Prostate gland (tissue), 2 donors: ENCODE measurements around the gene C1orf167. TPM values are rescaled to one million over a fixed set of nuclear protein-coding genes. Genes with fewer than 3 reads are reported as not detected.

Source experiments
- DNase-seq: peaks from one replicate; pipeline ENCODE4 v3.0.0-alpha.2; 2019; ENCODE audit warnings: low spot score
- H3K27ac ChIP-seq, 2 donors: fragments of 200-600 bp; sonication (generic); 2 replicates each; pipeline ENCODE4 v1.5.1; 2017 to 2019
- H3K27me3 ChIP-seq: fragments of 200-600 bp; sonication (generic); replicated peaks from 2 replicates; pipeline ENCODE4 v1.5.1; 2019; ENCODE audit not compliant: insufficient read depth
- H3K36me3 ChIP-seq, 2 donors: fragments of 200-600 bp; sonication (generic); 1 replicate in 1 of 2; 2 replicates in 1 of 2; pipeline versions ENCODE4 v1.5.1 to v1.8.1; 2017 to 2019
- H3K4me1 ChIP-seq: fragments of 200-600 bp; sonication (generic); replicated peaks from 2 replicates; pipeline ENCODE4 v1.5.1; 2019
- H3K4me3 ChIP-seq, 2 donors: fragments of 200-600 bp; sonication (generic); 2 replicates each; pipeline ENCODE4 v1.5.1; 2017 to 2019
- H3K9me3 ChIP-seq: fragments of 200-600 bp; sonication (generic); 2 replicates; pipeline ENCODE4 v1.5.1; 2017
- POLR2A ChIP-seq: fragments of 450-650 bp; IDR thresholded peaks from one replicate; pipeline ENCODE4 v1.6.1; 2016; ENCODE audit warnings: antibody characterized with exemption, mild to moderate bottlenecking
- POLR2AphosphoS5 ChIP-seq: sonication (generic); formaldehyde crosslinking; IDR thresholded peaks from one replicate; pipeline ENCODE4 v1.6.1; 2017; ENCODE audit warnings: antibody characterized with exemption
- WGBS: methylation state at CpG from one replicate; pipeline ENCODE4 v1.1.5; 2018; 5-methylcytosine and 5-hydroxymethylcytosine counted together
- intact Hi-C: fragments of 100-400 bp; cut with DNase I; formaldehyde crosslinking; loops from one replicate; pipeline ENCODE4 v1.14.2; 2022
- total RNA-seq, 2 donors: library from RNA; depleted of rRNA; stranded (reverse); fragments of >200 nt; gene quantifications; one replicate each; pipeline ENCODE4 v1.1.0, GENCODE V29; 2016
- TF ChIP-seq, protein P1 (sequence below), 4 experiments: fragments of 200-600 bp in 2 of 4; fragments of 450-650 bp in 2 of 4; sonication (generic) in 2 of 4; IDR thresholded peaks; 1 replicate in 3 of 4; 2 replicates in 1 of 4; pipeline ENCODE4 v1.5.1; 2016 to 2019; ENCODE audit warnings: antibody characterized with exemption in 4 of 4, mild to moderate bottlenecking in 2 of 4, moderate library complexity in 2 of 4

Gene C1orf167
- total RNA-seq, 2 donors from 2014 or later, result 10.0 TPM; not detected in 1

DNA sequence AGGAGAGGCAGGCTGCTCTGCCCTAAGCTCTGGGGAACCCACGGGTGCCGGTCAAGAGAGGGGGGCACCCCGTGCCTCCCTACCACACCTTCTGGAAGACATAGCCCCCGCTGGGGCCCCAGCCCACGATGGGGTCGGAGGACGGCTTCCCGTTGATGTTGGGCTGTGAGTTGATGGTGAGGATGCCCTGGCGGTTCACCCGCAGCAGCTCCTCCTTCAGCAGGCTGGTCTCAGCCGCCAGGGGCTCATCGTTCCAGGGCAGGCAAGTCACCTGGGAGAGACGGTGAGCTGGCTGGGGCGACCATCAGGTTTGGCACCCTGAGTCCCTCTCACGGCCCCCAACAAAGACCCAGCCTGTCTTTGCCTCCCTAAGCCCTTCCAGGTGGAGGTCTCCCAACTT is 31.8 kb downstream of the C1orf167 start:
- no peaks in the 10 kb centered on the region for H3K4me1 ChIP-seq
- H3K36me3 ChIP-seq, result peaks cover 0 to 16% of the 10 kb centered on the region in 2 donors
- no peaks in the 10 kb centered on the region for H3K9me3 ChIP-seq
- TF ChIP-seq POLR2A, result no peak
- TF ChIP-seq, protein P1, sequence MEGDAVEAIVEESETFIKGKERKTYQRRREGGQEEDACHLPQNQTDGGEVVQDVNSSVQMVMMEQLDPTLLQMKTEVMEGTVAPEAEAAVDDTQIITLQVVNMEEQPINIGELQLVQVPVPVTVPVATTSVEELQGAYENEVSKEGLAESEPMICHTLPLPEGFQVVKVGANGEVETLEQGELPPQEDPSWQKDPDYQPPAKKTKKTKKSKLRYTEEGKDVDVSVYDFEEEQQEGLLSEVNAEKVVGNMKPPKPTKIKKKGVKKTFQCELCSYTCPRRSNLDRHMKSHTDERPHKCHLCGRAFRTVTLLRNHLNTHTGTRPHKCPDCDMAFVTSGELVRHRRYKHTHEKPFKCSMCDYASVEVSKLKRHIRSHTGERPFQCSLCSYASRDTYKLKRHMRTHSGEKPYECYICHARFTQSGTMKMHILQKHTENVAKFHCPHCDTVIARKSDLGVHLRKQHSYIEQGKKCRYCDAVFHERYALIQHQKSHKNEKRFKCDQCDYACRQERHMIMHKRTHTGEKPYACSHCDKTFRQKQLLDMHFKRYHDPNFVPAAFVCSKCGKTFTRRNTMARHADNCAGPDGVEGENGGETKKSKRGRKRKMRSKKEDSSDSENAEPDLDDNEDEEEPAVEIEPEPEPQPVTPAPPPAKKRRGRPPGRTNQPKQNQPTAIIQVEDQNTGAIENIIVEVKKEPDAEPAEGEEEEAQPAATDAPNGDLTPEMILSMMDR (IDR thresholded peaks at IDR 0.05), result no peak
- no peak for TF ChIP-seq POLR2AphosphoS5
- no peak overlapping the region for H3K4me3 ChIP-seq
- 88% methylated on average over 14 of the region's 15 CpGs for WGBS
- H3K27me3 ChIP-seq, result no peaks in the 10 kb centered on the region
- intact Hi-C loops, result no loop called here
- H3K27ac ChIP-seq, result no peak overlapping the region
- no peak for DNase-seq

DNA sequence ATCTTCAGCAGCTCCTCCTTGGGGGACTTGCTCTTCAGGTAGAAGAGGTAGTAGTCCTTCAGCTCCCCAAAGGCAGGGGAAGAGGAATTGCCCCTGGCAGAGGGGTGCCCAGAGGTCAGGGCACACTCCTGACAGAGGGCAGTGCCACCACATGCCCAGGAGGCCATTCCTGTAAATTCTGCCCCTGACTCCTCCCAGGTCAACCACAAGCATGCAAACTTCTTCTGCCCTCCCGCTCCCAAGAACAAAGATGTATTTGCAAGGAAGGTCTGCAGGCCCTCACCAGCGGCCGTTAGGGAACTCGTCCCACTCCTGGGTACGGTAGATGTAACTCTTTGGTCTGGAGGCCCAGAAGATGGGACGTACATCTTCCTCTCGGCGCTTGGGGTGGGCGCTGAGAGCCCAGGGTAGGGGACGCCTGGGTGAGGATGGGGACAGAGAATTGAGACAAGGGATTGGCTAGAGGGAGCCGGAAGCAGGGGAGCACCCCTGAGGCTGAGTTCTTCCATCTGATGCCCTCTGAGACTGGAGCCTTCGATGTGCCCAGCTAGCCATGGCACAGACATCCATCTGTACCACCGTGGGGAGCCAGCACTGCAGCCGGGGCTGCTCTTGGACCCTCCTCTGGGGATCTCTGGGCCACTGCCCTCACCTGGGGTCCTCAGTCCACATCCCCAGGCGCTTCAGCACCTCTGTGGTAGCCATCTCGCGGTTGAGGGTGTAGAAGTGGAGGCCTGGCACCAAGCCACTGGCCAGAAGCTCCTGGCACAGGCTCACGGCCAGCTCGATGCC is 32.6 kb downstream of the C1orf167 start:
- Histone ChIP-seq H3K4me1 (no peaks in the 10 kb centered on the region), H3K27me3 (no peaks in the 10 kb centered on the region), H3K4me3 (no peak overlapping the region), H3K36me3 (peaks cover 0 to 16% of the 10 kb centered on the region in 2 donors), H3K9me3 (no peaks in the 10 kb centered on the region), H3K27ac (no peak overlapping the region)
- no peak for DNase-seq
- intact Hi-C loops, result no loop called here
- whole genome bisulfite sequencing, result 82% methylated on average over 18 of the region's 19 CpGs
- TF ChIP-seq, protein P1 (IDR thresholded peaks at IDR 0.05), result no peak
- TF ChIP-seq POLR2AphosphoS5 (no peak), POLR2A (no peak)

- TF ChIP-seq POLR2A (no peak), POLR2AphosphoS5 (no peak)
- TF ChIP-seq, protein P1 (IDR thresholded peaks at IDR 0.05), result no peak
- Histone ChIP-seq H3K36me3 (peaks cover 0 to 16% of the 10 kb centered on the region in 2 donors), H3K4me3 (no peak overlapping the region), H3K27ac (no peak overlapping the region), H3K27me3 (no peaks in the 10 kb centered on the region), H3K4me1 (no peaks in the 10 kb centered on the region), H3K9me3 (no peaks in the 10 kb centered on the region)
- intact Hi-C loops, result no loop called here
- WGBS, result 92% methylated on average over 14 of the region's 14 CpGs
- DNase-seq, result no peak
Observed at GRCh38 chr1:11795238-11795890, 33.4 kb downstream of the C1orf167 start.

GRCh38 chr1:11796036-11796828 is 34.2 kb downstream of the C1orf167 start:
- no peak for DNase-seq
- H3K36me3 ChIP-seq, result peaks cover 3 to 16% of the 10 kb centered on the region in 2 donors
- WGBS, result 92% methylated on average over 15 of the region's 15 CpGs
- H3K27ac ChIP-seq, result no peak overlapping the region
- intact Hi-C loops, result no loop called here
- TF ChIP-seq, protein P1 (IDR thresholded peaks at IDR 0.05), result no peak
- no peak for TF ChIP-seq POLR2AphosphoS5
- no peak for TF ChIP-seq POLR2A
- no peaks in the 10 kb centered on the region for H3K4me1 ChIP-seq
- no peaks in the 10 kb centered on the region for H3K9me3 ChIP-seq
- H3K27me3 ChIP-seq, result no peaks in the 10 kb centered on the region
- no peak overlapping the region for H3K4me3 ChIP-seq
